ENCODE measurements around the gene MYCBP2. TPM values are rescaled to one million over a fixed set of nuclear protein-coding genes. Genes with fewer than 3 reads are reported as not detected.
A peak's percentile ranks its signal among the peaks of the same experiment; 100 is the strongest.
"Not testable (repeated sequence)": the region's sequence is repeated elsewhere in the genome, so short reads cannot be mapped to it uniquely, and the experiment has no call there.

MYCBP2 gene
- total RNA-seq, 1 donor from 2014 or later: 74.3 TPM

DNA sequence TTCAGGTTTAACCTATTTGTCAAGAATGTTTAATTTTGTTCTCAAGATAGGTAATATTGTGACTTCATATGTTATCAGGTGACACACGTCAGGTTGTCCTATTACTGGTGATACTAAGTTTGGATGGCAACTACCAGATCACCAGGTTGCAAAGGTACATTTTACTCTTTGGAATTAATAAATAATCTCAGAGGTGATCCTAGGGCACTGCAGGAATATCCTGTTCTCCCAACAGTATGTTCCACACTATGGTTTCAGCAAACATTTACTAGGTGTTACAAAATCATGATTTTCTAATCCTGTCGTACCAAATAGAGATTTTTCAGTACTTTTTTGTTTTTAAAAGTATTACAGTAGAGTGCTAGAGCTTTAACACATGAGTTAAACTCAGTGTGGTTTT, 29.3 kb upstream of the MYCBP2 start:
- H3K4me3 Mint-ChIP-seq (ENCODE audit: low read depth): no peak overlapping the region
- no peaks in the 10 kb centered on the region for H3K9me3 Mint-ChIP-seq
- H3K27ac Mint-ChIP-seq: no peak overlapping the region
- H3K36me3 Mint-ChIP-seq (ENCODE audit: low read depth): no peaks in the 10 kb centered on the region
- H3K4me1 Mint-ChIP-seq (ENCODE audit: low read depth): peaks cover 5% of the 10 kb centered on the region
- intact Hi-C loops (cut with micrococcal nuclease): no loop called here
- H3K27me3 Mint-ChIP-seq (ENCODE audit: low read depth): peaks cover 19% of the 10 kb centered on the region
- DNase-seq (ENCODE audit: low spot score): no peak

DNA sequence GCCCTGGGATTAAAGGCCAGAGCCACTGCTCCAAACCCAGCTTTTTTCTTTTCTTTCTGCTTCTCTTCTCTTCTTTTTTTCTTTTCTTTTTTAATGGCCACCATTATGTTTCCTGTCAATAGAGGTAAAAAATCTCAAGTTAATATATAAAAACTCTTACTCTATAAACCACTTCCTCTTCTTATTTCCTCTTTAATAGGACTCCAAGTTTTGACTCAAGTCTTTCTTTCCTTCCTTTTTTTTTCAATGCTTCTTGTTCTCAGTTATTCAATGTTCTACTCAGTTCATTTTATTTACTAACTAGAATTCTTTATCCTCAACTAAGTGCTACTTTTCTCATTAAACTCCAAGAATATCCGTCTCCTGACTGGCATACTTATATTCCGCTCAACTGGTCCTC, 27.1 kb upstream of the MYCBP2 start:
- H3K9me3 Mint-ChIP-seq: no peaks in the 10 kb centered on the region
- no peak for DNase-seq (ENCODE audit: low spot score)
- H3K4me3 Mint-ChIP-seq (ENCODE audit: low read depth): no peak overlapping the region
- intact Hi-C loops (cut with micrococcal nuclease): no loop called here
- no peak overlapping the region for H3K27ac Mint-ChIP-seq
- peaks cover 5% of the 10 kb centered on the region for H3K4me1 Mint-ChIP-seq (ENCODE audit: low read depth)
- peaks cover 26% of the 10 kb centered on the region for H3K27me3 Mint-ChIP-seq (ENCODE audit: low read depth)
- no peaks in the 10 kb centered on the region for H3K36me3 Mint-ChIP-seq (ENCODE audit: low read depth)

DNA sequence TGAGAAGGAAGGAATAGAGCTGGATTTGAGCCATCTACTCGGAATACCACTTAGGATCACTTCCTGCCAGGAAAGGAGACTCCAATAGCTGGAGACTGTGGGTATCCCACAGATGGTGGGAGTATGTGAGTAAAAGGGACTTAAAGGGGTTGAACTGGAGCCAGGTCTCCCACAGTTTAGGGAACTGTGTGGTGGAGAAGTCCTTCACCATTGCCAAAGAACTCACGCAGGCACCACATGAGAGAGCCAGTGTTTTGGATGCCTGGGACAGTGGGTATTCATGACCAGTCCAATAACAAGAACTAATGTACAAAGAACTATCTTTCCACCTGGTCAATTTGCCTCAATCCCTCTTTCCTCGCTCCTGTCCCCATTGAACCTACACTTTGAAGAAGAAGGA, 24.4 kb upstream of the MYCBP2 start:
- Mint-ChIP-seq H3K9me3 (no peaks in the 10 kb centered on the region), H3K4me1 (ENCODE audit: low read depth) (peaks cover 5% of the 10 kb centered on the region), H3K27ac (no peak overlapping the region), H3K4me3 (ENCODE audit: low read depth) (no peak overlapping the region), H3K36me3 (ENCODE audit: low read depth) (no peaks in the 10 kb centered on the region), H3K27me3 (ENCODE audit: low read depth) (peaks cover 26% of the 10 kb centered on the region)
- DNase-seq (ENCODE audit: low spot score): no peak
- intact Hi-C loops (cut with micrococcal nuclease): no loop called here

DNA sequence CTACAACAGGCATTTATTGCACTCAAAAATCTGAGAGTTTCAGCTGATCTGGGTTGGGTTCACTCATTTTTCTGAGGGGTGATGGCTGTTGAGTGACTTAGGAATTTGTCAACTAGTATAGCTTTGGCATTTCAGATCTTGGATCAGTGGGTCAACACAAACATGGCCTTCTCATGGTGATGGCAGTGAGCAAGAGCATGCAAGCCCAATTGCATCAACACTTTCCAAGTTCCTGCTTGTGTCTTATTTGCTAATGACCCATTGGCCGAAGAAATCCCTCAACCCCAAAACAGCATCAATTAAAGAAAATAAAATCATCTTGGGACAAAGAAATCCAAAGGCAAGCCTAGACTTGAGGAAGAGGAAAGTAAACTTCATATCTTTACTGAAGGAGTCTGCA, 23.9 kb upstream of the MYCBP2 start:
- Mint-ChIP-seq H3K36me3 (ENCODE audit: low read depth) (no peaks in the 10 kb centered on the region), H3K9me3 (no peaks in the 10 kb centered on the region), H3K4me1 (ENCODE audit: low read depth) (peaks cover 7% of the 10 kb centered on the region), H3K4me3 (ENCODE audit: low read depth) (no peak overlapping the region), H3K27me3 (ENCODE audit: low read depth) (peaks cover 26% of the 10 kb centered on the region), H3K27ac (no peak overlapping the region)
- no peak for DNase-seq (ENCODE audit: low spot score)
- intact Hi-C loops (cut with micrococcal nuclease): no loop called here

DNA sequence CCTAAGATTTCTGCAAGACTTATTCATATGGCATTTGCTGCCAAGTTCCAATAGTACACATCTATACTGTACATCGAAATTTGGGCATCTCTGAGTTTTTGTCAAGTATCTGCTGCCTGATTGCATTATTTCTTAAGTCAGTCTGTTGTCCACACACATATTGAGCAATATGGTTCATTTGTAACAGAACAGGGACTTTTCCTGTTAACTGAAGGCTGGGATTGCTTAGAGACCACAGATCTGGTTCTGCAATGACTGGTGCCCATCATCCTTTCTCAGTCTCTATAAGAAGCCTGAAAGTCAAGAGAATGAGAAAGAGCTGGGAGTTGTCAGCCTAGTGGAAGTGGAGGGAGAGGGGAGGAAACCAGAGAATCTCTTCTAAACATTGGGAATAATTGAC, 22.5 kb upstream of the MYCBP2 start:
- no peaks in the 10 kb centered on the region for H3K9me3 Mint-ChIP-seq
- peaks cover 15% of the 10 kb centered on the region for H3K4me1 Mint-ChIP-seq (ENCODE audit: low read depth)
- H3K27ac Mint-ChIP-seq: no peak overlapping the region
- no peak for DNase-seq (ENCODE audit: low spot score)
- H3K36me3 Mint-ChIP-seq (ENCODE audit: low read depth): no peaks in the 10 kb centered on the region
- H3K27me3 Mint-ChIP-seq (ENCODE audit: low read depth): peaks cover 20% of the 10 kb centered on the region
- intact Hi-C loops (cut with micrococcal nuclease): no loop called here
- H3K4me3 Mint-ChIP-seq (ENCODE audit: low read depth): no peak overlapping the region

DNA sequence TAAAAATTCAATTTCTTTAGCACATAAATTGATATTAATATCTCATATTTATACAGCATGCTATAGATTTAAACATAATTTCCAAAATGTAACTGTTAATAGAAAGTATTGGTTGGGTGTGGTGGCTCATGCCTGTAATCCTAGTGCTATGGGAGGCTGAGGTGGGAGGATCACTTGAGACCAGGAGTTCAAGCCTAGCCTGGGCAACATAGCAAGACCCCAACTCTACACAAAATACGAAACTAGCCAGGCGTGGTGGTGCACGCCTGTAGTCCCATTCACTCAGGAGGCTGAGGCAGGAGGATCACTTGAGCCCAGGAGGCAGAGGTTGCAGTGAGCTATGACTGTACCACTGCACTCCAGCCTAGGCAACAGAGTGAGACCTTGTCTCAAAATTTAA, 20.5 kb upstream of the MYCBP2 start:
- H3K27ac Mint-ChIP-seq; H3K4me3 Mint-ChIP-seq (ENCODE audit: low read depth); H3K27me3 Mint-ChIP-seq (ENCODE audit: low read depth); H3K9me3 Mint-ChIP-seq; DNase-seq (ENCODE audit: low spot score); H3K36me3 Mint-ChIP-seq (ENCODE audit: low read depth); intact Hi-C loops (cut with micrococcal nuclease): not testable (repeated sequence)
- H3K4me1 Mint-ChIP-seq (ENCODE audit: low read depth): peaks cover 14% of the 10 kb centered on the region

DNA sequence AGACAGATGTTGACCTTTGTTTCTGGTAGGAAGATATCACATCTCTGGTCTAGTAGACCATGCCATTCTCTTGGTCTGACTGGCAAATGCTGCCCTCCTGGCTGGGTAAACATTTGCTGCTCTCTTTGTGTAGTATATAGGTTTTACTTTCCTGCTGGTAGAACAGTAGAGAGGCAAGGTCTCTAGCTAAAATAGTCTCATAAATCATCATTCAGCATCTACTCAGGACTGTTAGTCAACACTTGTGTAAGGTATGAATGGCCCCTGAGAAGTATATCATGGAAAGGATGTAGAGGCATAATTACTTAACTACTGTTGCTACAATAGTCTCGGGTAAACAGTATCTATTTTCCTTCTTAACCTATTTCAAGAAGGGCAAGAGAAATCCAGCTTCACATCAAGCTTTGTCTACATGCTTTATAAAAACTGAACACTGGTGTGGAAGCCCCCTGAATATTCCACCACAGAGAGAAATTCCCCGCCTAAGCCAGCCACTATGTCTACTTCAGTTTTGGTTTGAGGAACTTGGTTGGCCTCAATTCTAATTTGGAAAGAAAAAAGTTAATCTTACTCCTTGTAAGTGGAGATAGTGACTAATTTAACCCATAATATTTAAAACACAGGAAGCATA, 18.4 kb upstream of the MYCBP2 start:
- peaks cover 14% of the 10 kb centered on the region for H3K4me1 Mint-ChIP-seq (ENCODE audit: low read depth)
- no peaks in the 10 kb centered on the region for H3K36me3 Mint-ChIP-seq (ENCODE audit: low read depth)
- peak overlapping the region; percentile 80 for H3K27ac Mint-ChIP-seq
- no peaks in the 10 kb centered on the region for H3K27me3 Mint-ChIP-seq (ENCODE audit: low read depth)
- intact Hi-C loops (cut with micrococcal nuclease): loop anchor here (1.0 kb wide), 3 partner anchors 16 to 133 kb away; no protein-coding TSS in a partner anchor
- H3K4me3 Mint-ChIP-seq (ENCODE audit: low read depth): no peak overlapping the region
- no peaks in the 10 kb centered on the region for H3K9me3 Mint-ChIP-seq
- no peak for DNase-seq (ENCODE audit: low spot score)

DNA sequence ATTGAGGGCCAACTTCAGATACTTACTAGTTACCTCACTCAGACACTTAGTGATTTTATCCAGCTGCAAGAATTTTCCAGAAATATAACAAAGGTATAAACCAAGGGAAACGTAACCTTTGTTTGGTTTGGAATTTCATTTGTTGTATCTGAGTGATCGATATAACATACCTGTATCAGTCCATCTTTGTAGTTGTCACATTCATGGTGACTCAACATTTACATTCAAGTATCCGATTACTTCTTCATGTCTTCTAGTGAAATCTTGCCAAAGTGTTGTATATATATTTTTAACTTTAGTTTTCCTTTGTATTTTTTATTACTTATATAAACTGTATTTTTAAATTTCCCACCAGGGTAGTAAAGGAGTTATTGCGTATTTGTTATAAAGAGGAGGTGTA, 16.9 kb upstream of the MYCBP2 start:
- DNase-seq (ENCODE audit: low spot score): no peak
- Mint-ChIP-seq H3K4me1 (ENCODE audit: low read depth) (peaks cover 21% of the 10 kb centered on the region), H3K9me3 (no peaks in the 10 kb centered on the region), H3K27me3 (ENCODE audit: low read depth) (no peaks in the 10 kb centered on the region), H3K4me3 (ENCODE audit: low read depth) (no peak overlapping the region), H3K36me3 (ENCODE audit: low read depth) (no peaks in the 10 kb centered on the region), H3K27ac (no peak overlapping the region)
- intact Hi-C loops (cut with micrococcal nuclease): no loop called here

DNA sequence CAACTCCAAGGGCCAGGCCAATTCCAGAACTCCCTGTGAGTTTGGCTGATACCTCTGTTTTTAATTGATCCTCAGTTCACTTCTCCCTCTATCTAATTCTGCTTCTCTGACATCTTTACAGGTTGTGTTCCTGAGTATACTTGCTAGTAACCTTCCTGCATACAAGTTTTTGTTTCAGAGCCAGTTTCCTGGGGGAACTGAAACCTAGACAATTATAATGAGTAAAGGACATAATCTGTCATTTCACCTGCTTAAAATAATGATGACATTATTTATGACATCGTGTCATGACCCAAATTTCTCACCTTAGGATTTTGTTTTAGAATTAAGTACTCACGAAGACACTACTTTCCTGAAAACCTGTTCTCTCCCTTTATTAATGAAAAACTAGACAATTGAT, 12.5 kb upstream of the MYCBP2 start:
- peaks cover 19% of the 10 kb centered on the region for H3K4me1 Mint-ChIP-seq (ENCODE audit: low read depth)
- H3K4me3 Mint-ChIP-seq (ENCODE audit: low read depth): no peak overlapping the region
- H3K9me3 Mint-ChIP-seq: no peaks in the 10 kb centered on the region
- no peak overlapping the region for H3K27ac Mint-ChIP-seq
- no peak for DNase-seq (ENCODE audit: low spot score)
- H3K27me3 Mint-ChIP-seq (ENCODE audit: low read depth): no peaks in the 10 kb centered on the region
- H3K36me3 Mint-ChIP-seq (ENCODE audit: low read depth): no peaks in the 10 kb centered on the region
- intact Hi-C loops (cut with micrococcal nuclease): no loop called here

DNA sequence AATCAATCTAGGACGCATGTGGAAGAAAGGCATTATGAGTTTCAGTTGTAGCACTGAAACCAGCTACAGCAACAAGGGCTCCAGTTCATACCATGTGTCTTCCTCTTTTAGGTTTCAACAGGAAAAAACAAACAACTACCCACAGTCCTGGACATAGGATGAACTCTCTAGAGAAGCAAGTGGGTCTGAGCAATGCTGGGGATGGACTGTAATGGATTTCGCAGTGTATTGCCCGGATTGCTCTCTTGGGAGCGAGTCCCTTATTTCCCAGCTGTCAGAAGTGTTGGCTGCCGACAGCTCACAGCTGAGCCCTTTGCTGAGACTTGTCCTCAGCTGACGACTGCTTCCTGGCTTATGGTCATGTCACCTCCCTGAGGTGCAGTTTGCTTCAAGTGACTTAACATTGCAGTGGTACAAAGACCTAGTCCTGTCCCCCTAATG, 12.1 kb upstream of the MYCBP2 start:
- H3K27ac Mint-ChIP-seq: no peak overlapping the region
- peaks cover 19% of the 10 kb centered on the region for H3K4me1 Mint-ChIP-seq (ENCODE audit: low read depth)
- H3K36me3 Mint-ChIP-seq (ENCODE audit: low read depth): no peaks in the 10 kb centered on the region
- no peaks in the 10 kb centered on the region for H3K9me3 Mint-ChIP-seq
- no peak for DNase-seq (ENCODE audit: low spot score)
- intact Hi-C loops (cut with micrococcal nuclease): no loop called here
- no peak overlapping the region for H3K4me3 Mint-ChIP-seq (ENCODE audit: low read depth)
- peaks cover 3% of the 10 kb centered on the region for H3K27me3 Mint-ChIP-seq (ENCODE audit: low read depth)

DNA sequence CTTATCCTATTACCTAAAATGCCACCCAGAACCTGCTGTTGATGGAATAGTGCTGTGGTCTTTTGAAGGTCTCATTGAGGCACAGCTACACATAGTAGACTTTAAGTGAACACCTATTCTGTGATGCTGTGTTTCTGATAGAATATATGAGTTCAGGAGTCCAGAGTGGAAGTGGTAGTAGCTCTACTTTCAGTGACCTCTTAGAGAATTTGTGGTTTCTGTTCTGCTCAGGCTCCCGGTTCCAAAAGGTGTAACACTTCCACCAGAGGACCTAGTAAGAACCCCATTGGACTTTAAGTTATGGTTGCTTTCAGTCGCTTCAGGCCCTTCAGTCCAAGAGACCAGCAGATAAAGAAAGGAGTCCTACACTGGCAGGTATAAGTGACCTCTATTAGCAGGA, 11.4 kb upstream of the MYCBP2 start:
- intact Hi-C loops (cut with micrococcal nuclease): no loop called here
- Mint-ChIP-seq H3K4me1 (ENCODE audit: low read depth) (peaks cover 18% of the 10 kb centered on the region), H3K27me3 (ENCODE audit: low read depth) (peaks cover 4% of the 10 kb centered on the region), H3K4me3 (ENCODE audit: low read depth) (no peak overlapping the region), H3K9me3 (no peaks in the 10 kb centered on the region), H3K27ac (no peak overlapping the region), H3K36me3 (ENCODE audit: low read depth) (no peaks in the 10 kb centered on the region)
- DNase-seq (ENCODE audit: low spot score): no peak

DNA sequence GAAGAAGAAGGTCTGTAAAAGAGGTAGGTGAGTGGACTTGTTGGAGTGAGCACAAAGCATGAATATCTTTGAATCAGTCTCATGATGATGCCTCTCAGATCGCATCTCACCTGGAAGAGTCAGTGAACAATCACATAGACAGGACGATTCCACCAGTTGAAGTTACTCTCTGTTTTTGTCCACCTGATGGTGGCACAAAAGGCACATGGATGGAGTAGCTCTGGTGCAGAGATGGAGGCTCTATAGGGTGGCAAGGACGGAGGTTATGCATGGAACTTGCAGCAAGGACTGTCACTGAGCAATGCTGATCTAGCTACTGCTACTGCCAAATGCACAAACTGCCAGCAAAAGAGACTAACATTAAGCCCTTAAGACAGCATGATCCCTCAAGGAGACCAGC, 10.3 kb upstream of the MYCBP2 start:
- H3K4me3 Mint-ChIP-seq (ENCODE audit: low read depth): no peak overlapping the region
- intact Hi-C loops (cut with micrococcal nuclease): no loop called here
- H3K9me3 Mint-ChIP-seq: no peaks in the 10 kb centered on the region
- peaks cover 4% of the 10 kb centered on the region for H3K27me3 Mint-ChIP-seq (ENCODE audit: low read depth)
- no peaks in the 10 kb centered on the region for H3K36me3 Mint-ChIP-seq (ENCODE audit: low read depth)
- no peak overlapping the region for H3K27ac Mint-ChIP-seq
- H3K4me1 Mint-ChIP-seq (ENCODE audit: low read depth): peaks cover 16% of the 10 kb centered on the region
- no peak for DNase-seq (ENCODE audit: low spot score)

DNA sequence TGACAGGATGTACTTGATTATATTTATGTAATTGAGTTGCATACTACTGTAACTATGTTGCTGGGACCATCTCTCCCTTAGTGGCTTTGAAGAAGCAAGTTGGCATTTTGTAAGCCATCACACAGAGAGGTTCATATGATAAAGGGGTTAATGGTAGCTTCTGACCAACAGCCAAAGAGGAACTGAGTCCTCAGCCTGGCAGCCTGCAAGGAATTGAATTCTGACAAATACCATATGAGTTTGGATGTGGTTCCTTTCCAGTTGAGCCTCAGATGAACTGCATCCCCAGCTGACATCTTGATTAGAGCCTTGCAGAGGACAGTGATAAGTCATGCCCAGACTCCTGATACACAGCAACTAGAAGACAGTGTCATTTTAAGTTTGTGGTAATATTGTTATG, 8.6 kb upstream of the MYCBP2 start:
- peaks cover 19% of the 10 kb centered on the region for H3K4me1 Mint-ChIP-seq (ENCODE audit: low read depth)
- no peaks in the 10 kb centered on the region for H3K9me3 Mint-ChIP-seq
- peaks cover 4% of the 10 kb centered on the region for H3K27me3 Mint-ChIP-seq (ENCODE audit: low read depth)
- intact Hi-C loops (cut with micrococcal nuclease): no loop called here
- DNase-seq (ENCODE audit: low spot score): no peak
- no peaks in the 10 kb centered on the region for H3K36me3 Mint-ChIP-seq (ENCODE audit: low read depth)
- H3K4me3 Mint-ChIP-seq (ENCODE audit: low read depth): no peak overlapping the region
- no peak overlapping the region for H3K27ac Mint-ChIP-seq

DNA sequence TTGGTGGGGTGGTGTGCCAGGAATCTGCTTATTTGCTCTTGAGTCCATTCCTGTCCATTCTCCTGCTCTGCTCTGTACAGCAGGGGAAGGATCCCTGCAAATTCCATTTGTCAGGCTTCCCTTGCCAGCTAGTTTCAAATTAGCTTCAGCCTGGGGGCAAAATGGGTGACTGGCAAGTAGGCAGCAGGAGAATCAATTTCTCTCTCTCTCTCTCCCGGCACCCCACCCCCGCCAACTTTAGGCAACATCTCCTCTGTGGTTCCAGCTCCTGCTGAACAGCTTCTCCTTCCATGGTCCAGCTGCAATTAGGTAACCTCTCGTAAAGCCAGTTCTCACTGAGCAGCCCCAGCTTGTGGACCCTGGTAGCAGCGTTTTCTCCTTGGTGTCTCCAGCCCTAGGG, 6.7 kb upstream of the MYCBP2 start:
- Mint-ChIP-seq H3K4me1 (ENCODE audit: low read depth) (peaks cover 18% of the 10 kb centered on the region), H3K27me3 (ENCODE audit: low read depth) (peaks cover 4% of the 10 kb centered on the region), H3K4me3 (ENCODE audit: low read depth) (no peak overlapping the region), H3K36me3 (ENCODE audit: low read depth) (no peaks in the 10 kb centered on the region), H3K27ac (no peak overlapping the region), H3K9me3 (no peaks in the 10 kb centered on the region)
- intact Hi-C loops (cut with micrococcal nuclease): no loop called here
- DNase-seq (ENCODE audit: low spot score): no peak
